K562 (cell line): ENCODE data around the gene MED16. TPM values are rescaled to one million over a fixed set of nuclear protein-coding genes. Genes with fewer than 3 reads are reported as not detected.
A peak's percentile ranks its signal among the peaks of the same experiment; 100 is the strongest.

ENCODE experiments used
- CBFA2T3 ChIP-seq: fragments of 450-650 bp; IDR thresholded peaks from 2 replicates; pipeline ENCODE4 v1.6.1; 2017
- CBX2 ChIP-seq: fragments of 200-600 bp; sonication (generic); IDR thresholded peaks from one replicate; pipeline ENCODE4 v1.6.1; 2012; ENCODE audit warnings: mild to moderate bottlenecking, low read length, inconsistent platforms; ENCODE audit not compliant: insufficient read depth, poor library complexity, severe bottlenecking
- CCNT2 ChIP-seq: IDR thresholded peaks from 2 replicates; pipeline ENCODE4 v1.6.1; 2011; ENCODE audit warnings: borderline replicate concordance, low read depth, mild to moderate bottlenecking, moderate library complexity, mixed read lengths, low read length; ENCODE audit not compliant: insufficient read length; ENCODE audit errors: extremely low read depth
- HDAC1 ChIP-seq, 2 experiments: fragments of 450-650 bp; IDR thresholded peaks; 2 replicates each; pipeline ENCODE4 v1.6.1; 2016 to 2017; ENCODE audit warnings: inconsistent platforms in 1 of 2, mild to moderate bottlenecking in 1 of 2, moderate library complexity in 1 of 2
- KLF6 ChIP-seq: fragments of 250-450 bp; sonication (Bioruptor Pico); IDR thresholded peaks from 2 replicates; pipeline ENCODE4 v1.4.0; 2020; ENCODE audit warnings: mild to moderate bottlenecking, moderate library complexity, borderline replicate concordance
- MAX ChIP-seq: sonication (generic); formaldehyde crosslinking; IDR thresholded peaks from 2 replicates; pipeline ENCODE4 v1.9.0; 2022; ENCODE audit warnings: mild to moderate bottlenecking, missing genetic modification reagents
- MECOM ChIP-seq: fragments of 250-450 bp; sonication (Bioruptor Pico); IDR thresholded peaks from 2 replicates; pipeline ENCODE4 v1.8.0; 2022; ENCODE audit warnings: inconsistent platforms
- MTA1 ChIP-seq: fragments of 450-650 bp; IDR thresholded peaks from 2 replicates; pipeline ENCODE4 v1.6.1; 2017; ENCODE audit warnings: borderline replicate concordance
- NFXL1 ChIP-seq: fragments of 450-650 bp; formaldehyde crosslinking; IDR thresholded peaks from 2 replicates; pipeline ENCODE4 v1.4.0; 2021; ENCODE audit warnings: mild to moderate bottlenecking
- PCBP1 ChIP-seq: fragments of 200-400 bp; formaldehyde crosslinking; IDR thresholded peaks from 2 replicates; pipeline ENCODE4 v1.6.1; 2018; ENCODE audit warnings: mild to moderate bottlenecking, low read depth, low read length; ENCODE audit not compliant: poor library complexity, severe bottlenecking
- PHB2 ChIP-seq: fragments of 450-650 bp; IDR thresholded peaks from 2 replicates; pipeline ENCODE4 v1.6.1; 2017; ENCODE audit warnings: low read depth
- POLR2AphosphoS5 ChIP-seq: IDR thresholded peaks from 2 replicates; pipeline ENCODE4 v1.6.1; 2011; ENCODE audit warnings: mild to moderate bottlenecking, low read depth, low read length, moderate library complexity; ENCODE audit not compliant: control insufficient read depth, insufficient read depth
- RBM25 ChIP-seq: fragments of 200-400 bp; formaldehyde crosslinking; IDR thresholded peaks from 2 replicates; pipeline ENCODE4 v1.6.1; 2018; ENCODE audit warnings: low read length, low read depth, moderate library complexity; ENCODE audit not compliant: severe bottlenecking
- SMAD1 ChIP-seq: fragments of 150-350 bp; IDR thresholded peaks from 2 replicates; pipeline ENCODE4 v1.6.1; 2014; ENCODE audit warnings: low read length, low read depth; ENCODE audit not compliant: partially characterized antibody
- SUPT5H ChIP-seq: fragments of 450-650 bp; IDR thresholded peaks from 2 replicates; pipeline ENCODE4 v1.6.1; 2016
- TAF1 ChIP-seq: IDR thresholded peaks from 2 replicates; pipeline ENCODE4 v1.6.1; 2011; ENCODE audit warnings: mild to moderate bottlenecking, low read length, moderate library complexity; ENCODE audit not compliant: insufficient read depth, control insufficient read depth, severe bottlenecking; ENCODE audit errors: extremely low read depth
- TAL1 ChIP-seq: fragments of 450-650 bp; IDR thresholded peaks from 2 replicates; pipeline ENCODE4 v1.6.1; 2016; ENCODE audit warnings: mild to moderate bottlenecking
- TBP ChIP-seq: optimal IDR thresholded peaks from 2 replicates; pipeline ENCODE3; 2011; ENCODE audit warnings: low read depth, low read length, improper control_type of control experiment
- ZBTB17 ChIP-seq: fragments of 450-650 bp; formaldehyde crosslinking; IDR thresholded peaks from 2 replicates; pipeline ENCODE4 v1.4.0; 2020; ENCODE audit warnings: mild to moderate bottlenecking
- ZBTB7A ChIP-seq: IDR thresholded peaks from 2 replicates; pipeline ENCODE4 v1.6.1; 2011; ENCODE audit warnings: low read depth, mild to moderate bottlenecking, low read length, moderate library complexity, borderline replicate concordance; ENCODE audit not compliant: control insufficient read depth
- ZFPM2 ChIP-seq: fragments of 250-450 bp; sonication (Bioruptor Pico); IDR thresholded peaks from 2 replicates; pipeline ENCODE4 v1.5.1; 2022; ENCODE audit warnings: mild to moderate bottlenecking
- ZNF408 ChIP-seq: fragments of 250-450 bp; sonication (Bioruptor Pico); IDR thresholded peaks from 2 replicates; pipeline ENCODE4 v1.4.0; 2020; ENCODE audit warnings: low read depth, mild to moderate bottlenecking, moderate library complexity
- ZNF507 ChIP-seq: conservative IDR thresholded peaks from 2 replicates; pipeline ENCODE4 v1.6.1; 2017; ENCODE audit warnings: missing genetic modification characterization, missing compliant biosample characterization
- ZNF766 ChIP-seq: fragments of 200-800 bp; sonication (Bioruptor generic); conservative IDR thresholded peaks from 2 replicates; pipeline ENCODE4 v1.6.1; 2016; ENCODE audit warnings: missing genetic modification characterization, missing compliant biosample characterization
- polyA plus RNA-seq, 8 experiments: library from polyadenylated mRNA; depleted of rRNA in 4 of 8; stranded (reverse) in 5 of 8; unstranded in 3 of 8; fragments of >200 nt; fragmentation: Nextera tagmentation in 2 of 8; fragmentation: Illumina TruSeq in 1 of 8; extraction: Ambion mirVana in 2 of 8; extraction: Trizol in 1 of 8; gene quantifications; 2 replicates each; pipeline versions ENCODE4 v1.2.1 to v1.2.3, GENCODE V29; 2011 to 2014; ENCODE audit warnings: inconsistent platforms in 1 of 8, missing spikeins in 1 of 8
- total RNA-seq, 7 experiments: library from RNA; depleted of rRNA in 6 of 7; stranded (reverse); fragments of >200 nt in 6 of 7; fragmentation: Illumina TruSeq in 2 of 7; extraction: Trizol in 2 of 7; gene quantifications; 2 replicates each; pipeline versions ENCODE4 v1.2.1 to v1.2.3, GENCODE V29; 2011 to 2021; ENCODE audit warnings: low replicate concordance in 1 of 7
- TF ChIP-seq, protein P1 (sequence below): fragments of 200-800 bp; sonication (Bioruptor generic); IDR thresholded peaks from 2 replicates; pipeline ENCODE4 v1.6.1; 2017; ENCODE audit warnings: missing genetic modification characterization, missing compliant biosample characterization
- TF ChIP-seq, protein P2 (sequence below): fragments of 450-650 bp; formaldehyde crosslinking; IDR thresholded peaks from 2 replicates; pipeline ENCODE4 v1.4.0; 2020; ENCODE audit warnings: mild to moderate bottlenecking, moderate library complexity
- TF ChIP-seq, protein P3 (sequence below): sonication (generic); formaldehyde crosslinking; IDR thresholded peaks from 2 replicates; pipeline ENCODE4 v1.8.0; 2022; ENCODE audit warnings: missing genetic modification reagents, mild to moderate bottlenecking, borderline replicate concordance

The MED16 gene
- total and polyA plus RNA-seq, 9 of the 15 experiments (the other 6 are each of a cell fraction or from before 2014, with no cell fraction given) = 0.89 to 59.9 (median 8.6) TPM

- TF ChIP-seq RBM25 (no peak), PCBP1 (peak; percentile 34), TAF1 (peak; percentile 38), PHB2 (no peak), CBX2 (no peak), SUPT5H (no peak), ZBTB17 (CRISPR knock-in tag) (no peak), ZNF766 (no peak), KLF6 (CRISPR knock-in tag) (no peak), ZBTB7A (peak; percentile 94), TBP (peak; percentile 15), SMAD1 (no peak), CBFA2T3 (no peak), MTA1 (no peak), NFXL1 (no peak), POLR2AphosphoS5 (peak; percentile 25; the same call in 1 of the 2 replicates), MECOM (no peak), ZNF408 (CRISPR knock-in tag) (no peak), HDAC1 (IDR thresholded peaks at IDR 0.05) (no peak), ZNF507 (no peak), MAX (peak; percentile 43; the same call in 1 of the 2 replicates), TAL1 (no peak), CCNT2 (no peak), ZFPM2 (CRISPR knock-in tag) (no peak)
- TF ChIP-seq, protein P1, sequence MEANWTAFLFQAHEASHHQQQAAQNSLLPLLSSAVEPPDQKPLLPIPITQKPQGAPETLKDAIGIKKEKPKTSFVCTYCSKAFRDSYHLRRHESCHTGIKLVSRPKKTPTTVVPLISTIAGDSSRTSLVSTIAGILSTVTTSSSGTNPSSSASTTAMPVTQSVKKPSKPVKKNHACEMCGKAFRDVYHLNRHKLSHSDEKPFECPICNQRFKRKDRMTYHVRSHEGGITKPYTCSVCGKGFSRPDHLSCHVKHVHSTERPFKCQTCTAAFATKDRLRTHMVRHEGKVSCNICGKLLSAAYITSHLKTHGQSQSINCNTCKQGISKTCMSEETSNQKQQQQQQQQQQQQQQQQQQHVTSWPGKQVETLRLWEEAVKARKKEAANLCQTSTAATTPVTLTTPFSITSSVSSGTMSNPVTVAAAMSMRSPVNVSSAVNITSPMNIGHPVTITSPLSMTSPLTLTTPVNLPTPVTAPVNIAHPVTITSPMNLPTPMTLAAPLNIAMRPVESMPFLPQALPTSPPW = peak; percentile 56
- TF ChIP-seq, protein P2, sequence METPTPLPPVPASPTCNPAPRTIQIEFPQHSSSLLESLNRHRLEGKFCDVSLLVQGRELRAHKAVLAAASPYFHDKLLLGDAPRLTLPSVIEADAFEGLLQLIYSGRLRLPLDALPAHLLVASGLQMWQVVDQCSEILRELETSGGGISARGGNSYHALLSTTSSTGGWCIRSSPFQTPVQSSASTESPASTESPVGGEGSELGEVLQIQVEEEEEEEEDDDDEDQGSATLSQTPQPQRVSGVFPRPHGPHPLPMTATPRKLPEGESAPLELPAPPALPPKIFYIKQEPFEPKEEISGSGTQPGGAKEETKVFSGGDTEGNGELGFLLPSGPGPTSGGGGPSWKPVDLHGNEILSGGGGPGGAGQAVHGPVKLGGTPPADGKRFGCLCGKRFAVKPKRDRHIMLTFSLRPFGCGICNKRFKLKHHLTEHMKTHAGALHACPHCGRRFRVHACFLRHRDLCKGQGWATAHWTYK = no peak
- TF ChIP-seq, protein P3, sequence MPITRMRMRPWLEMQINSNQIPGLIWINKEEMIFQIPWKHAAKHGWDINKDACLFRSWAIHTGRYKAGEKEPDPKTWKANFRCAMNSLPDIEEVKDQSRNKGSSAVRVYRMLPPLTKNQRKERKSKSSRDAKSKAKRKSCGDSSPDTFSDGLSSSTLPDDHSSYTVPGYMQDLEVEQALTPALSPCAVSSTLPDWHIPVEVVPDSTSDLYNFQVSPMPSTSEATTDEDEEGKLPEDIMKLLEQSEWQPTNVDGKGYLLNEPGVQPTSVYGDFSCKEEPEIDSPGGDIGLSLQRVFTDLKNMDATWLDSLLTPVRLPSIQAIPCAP = no peak
These were observed 71.7 kb downstream of the MED16 start (continued) for GRCh38 chr19:821231-821824.
